DND-41 (cell line): ENCODE results near the gene SNORC.

Experiments
- CTCF ChIP-seq: IDR thresholded peaks from 2 replicates; pipeline ENCODE4 v1.5.1; 2012; ENCODE audit warnings: borderline replicate concordance, low read length, moderate library complexity, mild to moderate bottlenecking; ENCODE audit not compliant: poor library complexity, severe bottlenecking; ENCODE audit errors: extremely low read depth
- EZH2 ChIP-seq: IDR thresholded peaks from 3 replicates; pipeline ENCODE4 v1.6.1; 2012; ENCODE audit warnings: borderline replicate concordance, low read depth, mild to moderate bottlenecking, moderate library complexity, low read length, inconsistent platforms; ENCODE audit not compliant: severe bottlenecking

GRCh38 chr2:232894251-232894650 is 24.2 kb downstream of the SNORC start:
- TF ChIP-seq CTCF (no peak), EZH2 (no peak)
